Colon (tissue), 2 donors: ENCODE data around the gene TPX2.

Experiments used
- FAIRE-seq: peaks from 2 replicates; lab custom pipeline; 2012; peaks lifted over from hg19 to GRCh38; lab: Jason Lieb, UNC
- donor health status: control.
- donor health status: control.

The TPX2 gene

GRCh38 chr20:31833130-31833930 is 94.2 kb downstream of the TPX2 start:
- no peak for FAIRE-seq

GRCh38 chr20:31833931-31834521 is 94.9 kb downstream of the TPX2 start:
- no peak for FAIRE-seq

GRCh38 chr20:31835554-31835953 is 96.5 kb downstream of the TPX2 start:
- FAIRE-seq, result no peak

GRCh38 chr20:31835977-31836852 is 97.1 kb downstream of the TPX2 start:
- no peak for FAIRE-seq

- FAIRE-seq, result no peak
Measured at GRCh38 chr20:31836853-31837608, 97.9 kb downstream of the TPX2 start.

GRCh38 chr20:31837896-31838397 is 98.9 kb downstream of the TPX2 start:
- FAIRE-seq, result no peak

GRCh38 chr20:31838646-31839292 is 99.7 kb downstream of the TPX2 start:
- no peak for FAIRE-seq

- FAIRE-seq, result no peak
Measured at GRCh38 chr20:31839782-31840487, 100.8 kb downstream of the TPX2 start.

GRCh38 chr20:31840906-31841816 is 102.1 kb downstream of the TPX2 start:
- no peak for FAIRE-seq

- FAIRE-seq, result no peak
Measured at GRCh38 chr20:31841928-31842327, 102.8 kb downstream of the TPX2 start.

GRCh38 chr20:31842471-31843157 is 103.5 kb downstream of the TPX2 start:
- no peak for FAIRE-seq

- no peak for FAIRE-seq
Measured at GRCh38 chr20:31843288-31843687, 104.2 kb downstream of the TPX2 start.

- no peak for FAIRE-seq
Measured at GRCh38 chr20:31843881-31844280, 104.8 kb downstream of the TPX2 start.

- FAIRE-seq, result no peak
Measured at GRCh38 chr20:31844737-31845299, 105.7 kb downstream of the TPX2 start.

GRCh38 chr20:31845300-31845863 is 106.3 kb downstream of the TPX2 start, which contains the start of gene FOXS1:
Gene FOXS1 (minus strand): TSS chr20:31845604. CDS start chr20:31845542, 62 bp downstream.
- FAIRE-seq, result no peak

GRCh38 chr20:31846793-31847138 is 107.7 kb downstream of the TPX2 start:
- FAIRE-seq, result no peak

- no peak for FAIRE-seq
Measured at GRCh38 chr20:31848088-31848999, 109.3 kb downstream of the TPX2 start.
